A549 (cell line): Measurements from ENCODE around the gene CD68. TPM values are rescaled to one million over a fixed set of nuclear protein-coding genes. Genes with fewer than 3 reads are reported as not detected.

Experiments
- ATAC-seq, 2 experiments: fragments of 200-7000 bp in 1 of 2; fragments of >200 bp in 1 of 2; cut with Nextera tagmentation in 1 of 2; cut with Tn5 transposase in 1 of 2; 3 replicates each; pipeline versions ENCODE4 v1.8.0 to v1.9.1; 2018 to 2020; ENCODE audit warnings: mild to moderate bottlenecking in 1 of 2, moderate library complexity in 1 of 2
- CTCF ChIA-PET: fragments of 300-600 bp; sonication (Branson Sonifier 250); formaldehyde crosslinking; extraction: SDS; loops from one replicate; lab custom pipeline; 2021; ENCODE audit warnings: antibody characterized with exemption, inconsistent platforms; lab: Yijun Ruan, JAX
- POLR2A ChIA-PET: fragments of 350-600 bp; formaldehyde crosslinking; extraction: SDS; loops from one replicate; lab custom pipeline; 2021; ENCODE audit warnings: antibody characterized with exemption, inconsistent platforms; lab: Yijun Ruan, JAX
- DNase-seq, 2 experiments: peaks; one replicate each; pipeline versions ENCODE4 v3.0.0 to v3.0.0-alpha.2; 2011 to 2016; ENCODE audit warnings: low read depth in 1 of 2, low spot score in 1 of 2
- FAIRE-seq: peaks from 2 replicates; lab custom pipeline; 2011; peaks lifted over from hg19 to GRCh38; lab: Jason Lieb, UNC
- H3K27ac ChIP-seq, 2 experiments: fragments of >200 bp; sonication (Bioruptor Twin); formaldehyde crosslinking; 3 replicates each; pipeline ENCODE4 v1.5.1; 2016 to 2017
- H3K4me1 ChIP-seq: fragments of >200 bp; sonication (Bioruptor Twin); formaldehyde crosslinking; 3 replicates; pipeline ENCODE4 v1.6.1; 2016
- H3K4me2 ChIP-seq: fragments of >200 bp; sonication (Bioruptor Twin); formaldehyde crosslinking; 3 replicates; pipeline ENCODE4 v1.6.1; 2016
- H3K4me3 ChIP-seq: fragments of >200 bp; sonication (Bioruptor Twin); formaldehyde crosslinking; 3 replicates; pipeline ENCODE4 v1.5.1; 2016
- H3K9me3 ChIP-seq: fragments of >200 bp; sonication (Bioruptor Twin); formaldehyde crosslinking; 3 replicates; pipeline ENCODE4 v1.6.1; 2016
- ESRRA ChIP-seq: fragments of 150-350 bp; IDR thresholded peaks from 2 replicates; pipeline ENCODE4 v1.6.1; 2014; ENCODE audit warnings: mild to moderate bottlenecking, low read length, borderline replicate concordance
- FOSB ChIP-seq: fragments of 250-450 bp; sonication (Bioruptor Pico); IDR thresholded peaks from 2 replicates; pipeline ENCODE4 v1.5.0; 2020; ENCODE audit warnings: mild to moderate bottlenecking, moderate library complexity
- FOSL2 ChIP-seq, 2 experiments: fragments of 450-650 bp in 1 of 2; fragments of >200 bp in 1 of 2; sonication (Bioruptor Twin) in 1 of 2; formaldehyde crosslinking; IDR thresholded peaks; 2 replicates each; pipeline versions ENCODE4 v1.5.0 to v1.6.1; 2016 to 2020; ENCODE audit warnings: mild to moderate bottlenecking in 1 of 2, moderate library complexity in 1 of 2
- HDAC2 ChIP-seq: fragments of 200-600 bp; sonication (generic); IDR thresholded peaks from 2 replicates; pipeline ENCODE4 v1.6.1; 2016
- HOXB13 ChIP-seq: fragments of 250-450 bp; sonication (Bioruptor Pico); IDR thresholded peaks from 2 replicates; pipeline ENCODE4 v1.5.0; 2020; ENCODE audit warnings: low read depth, mild to moderate bottlenecking, moderate library complexity
- KDM1A ChIP-seq: fragments of 200-600 bp; sonication (generic); IDR thresholded peaks from 2 replicates; pipeline ENCODE4 v1.6.1; 2016; ENCODE audit warnings: low read depth, mild to moderate bottlenecking
- KDM5A ChIP-seq: fragments of 200-600 bp; sonication (generic); IDR thresholded peaks from 2 replicates; pipeline ENCODE4 v1.6.1; 2016; ENCODE audit warnings: antibody characterized with exemption, mild to moderate bottlenecking
- NR3C1 ChIP-seq: fragments of >200 bp; sonication (Bioruptor Twin); formaldehyde crosslinking; IDR thresholded peaks from 3 replicates; pipeline ENCODE4 v1.6.1; 2017
- PHF8 ChIP-seq: fragments of 200-600 bp; sonication (generic); IDR thresholded peaks from 2 replicates; pipeline ENCODE4 v1.6.1; 2016; ENCODE audit warnings: low read depth, mild to moderate bottlenecking, antibody characterized with exemption, moderate library complexity, borderline replicate concordance
- POLR2AphosphoS2 ChIP-seq: conservative IDR thresholded peaks from 2 replicates; pipeline ENCODE4 v1.6.1; 2012; ENCODE audit warnings: low read length, improper control_type of control experiment, inconsistent platforms
- RAD21 ChIP-seq, 2 experiments: fragments of >200 bp in 1 of 2; sonication (Bioruptor Twin) in 1 of 2; formaldehyde crosslinking in 1 of 2; IDR thresholded peaks in 1 of 2; conservative IDR thresholded peaks in 1 of 2; 2 replicates in 1 of 2; 3 replicates in 1 of 2; pipeline ENCODE4 v1.6.1; 2012 to 2018; ENCODE audit warnings: inconsistent platforms in 1 of 2
- RARB ChIP-seq: fragments of 250-450 bp; sonication (Bioruptor Pico); IDR thresholded peaks from 2 replicates; pipeline ENCODE4 v1.8.0; 2021; ENCODE audit warnings: mild to moderate bottlenecking, moderate library complexity
- RNF2 ChIP-seq: fragments of 200-600 bp; sonication (generic); IDR thresholded peaks from 2 replicates; pipeline ENCODE4 v1.6.1; 2016; ENCODE audit warnings: low read depth, mild to moderate bottlenecking, antibody characterized with exemption, moderate library complexity, borderline replicate concordance
- TFCP2L1 ChIP-seq: fragments of 250-450 bp; sonication (Bioruptor Pico); IDR thresholded peaks from 2 replicates; pipeline ENCODE4 v1.5.0; 2021; ENCODE audit warnings: mild to moderate bottlenecking
- ZC3H11A ChIP-seq: fragments of 450-650 bp; IDR thresholded peaks from 2 replicates; pipeline ENCODE4 v1.6.1; 2014; ENCODE audit warnings: antibody characterized with exemption, mild to moderate bottlenecking
- WGBS: methylation state at CpG from one replicate; pipeline ENCODE4 v1.1.6; 2017; ENCODE audit errors: missing lambda C conversion rate; 5-methylcytosine and 5-hydroxymethylcytosine counted together
- polyA plus RNA-seq, 4 experiments: library from polyadenylated mRNA; depleted of rRNA in 3 of 4; stranded (reverse); fragments of >200 nt; fragmentation: RNase III in 1 of 4; extraction: RNeasy Plus Mini Kit Qiagen cat#74134 plus additional on column Dnase treatment in 1 of 4; gene quantifications; 2 replicates in 3 of 4; 3 replicates in 1 of 4; pipeline ENCODE4 v1.2.3, GENCODE V29; 2011 to 2017
- TF ChIP-seq, protein P1 (sequence below): fragments of >200 bp; sonication (Bioruptor Twin); formaldehyde crosslinking; IDR thresholded peaks from 3 replicates; pipeline ENCODE4 v1.6.1; 2016
- TF ChIP-seq, protein P2 (sequence below): fragments of >200 bp; sonication (Bioruptor Twin); formaldehyde crosslinking; IDR thresholded peaks from 3 replicates; pipeline ENCODE4 v1.5.1; 2016
- TF ChIP-seq, protein P3 (sequence below): fragments of 450-650 bp; IDR thresholded peaks from 2 replicates; pipeline ENCODE4 v1.6.1; 2014; ENCODE audit warnings: antibody characterized with exemption

Gene CD68
- polyA plus RNA-seq, 2 of the 4 experiments (the other 2 are of a cell fraction) = 9.8 to 17.7 TPM

DNA sequence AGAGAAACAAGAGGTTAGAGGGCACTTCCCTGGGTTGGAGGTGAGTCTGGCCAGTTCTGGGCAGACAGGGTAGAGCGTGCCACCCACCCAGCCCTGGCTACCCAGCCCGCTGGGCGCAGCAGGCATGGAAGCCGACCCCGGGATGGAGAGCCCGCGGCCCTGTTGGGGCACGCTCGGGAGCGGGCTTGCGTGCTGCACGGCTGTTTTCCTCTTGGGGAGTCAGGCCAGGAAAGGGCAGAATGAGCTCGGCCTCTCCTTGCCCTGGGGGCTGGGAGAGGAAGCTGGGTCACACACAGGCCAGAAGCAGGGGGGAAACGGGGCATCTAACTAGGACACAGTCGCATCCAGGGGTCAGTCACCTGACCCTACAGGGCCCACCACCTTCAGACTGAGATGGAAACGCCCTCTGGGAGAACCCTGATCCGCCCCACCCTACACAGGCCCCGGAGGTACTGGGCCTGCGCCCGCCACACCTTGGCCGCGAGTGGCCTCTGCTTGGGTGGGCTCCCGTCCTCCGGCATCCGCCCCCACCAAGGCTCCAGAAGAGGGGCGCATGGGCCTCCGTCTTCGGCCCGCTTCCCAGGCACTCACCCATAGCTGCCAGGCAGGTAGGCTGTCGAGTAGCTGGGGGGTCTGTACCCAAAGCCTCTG, 9.2 kb downstream of the CD68 start:
- no peak for ATAC-seq
- WGBS = 91% methylated on average over 30 of the region's 30 CpGs

GRCh38 chr17:7589204-7589868, 9.9 kb downstream of the CD68 start:
- H3K4me2 ChIP-seq = no peak overlapping the region; the same call in 2 of the 3 replicates
- peaks cover 36% of the 10 kb centered on the region for H3K4me1 ChIP-seq
- POLR2A ChIA-PET = interaction anchor here (0.8 to 3.0 kb wide), 4 partner anchors 10 to 98 kb away, joined by 3 to 16 read pairs (median 10); partner anchors contain the start of genes CD68, SAT2 and TP53
- TF ChIP-seq FOSB (CRISPR knock-in tag) = no peak
- TF ChIP-seq KDM1A = no peak
- TF ChIP-seq TFCP2L1 (CRISPR knock-in tag) = no peak
- TF ChIP-seq POLR2AphosphoS2 = no peak
- TF ChIP-seq RAD21 (conservative IDR thresholded peaks at IDR 0.05 in 1 of 2, IDR thresholded peaks at IDR 0.05 in 1 of 2) = peak; percentile 44 to 45; a peak in 3 of 5 replicates
- TF ChIP-seq, protein P1, sequence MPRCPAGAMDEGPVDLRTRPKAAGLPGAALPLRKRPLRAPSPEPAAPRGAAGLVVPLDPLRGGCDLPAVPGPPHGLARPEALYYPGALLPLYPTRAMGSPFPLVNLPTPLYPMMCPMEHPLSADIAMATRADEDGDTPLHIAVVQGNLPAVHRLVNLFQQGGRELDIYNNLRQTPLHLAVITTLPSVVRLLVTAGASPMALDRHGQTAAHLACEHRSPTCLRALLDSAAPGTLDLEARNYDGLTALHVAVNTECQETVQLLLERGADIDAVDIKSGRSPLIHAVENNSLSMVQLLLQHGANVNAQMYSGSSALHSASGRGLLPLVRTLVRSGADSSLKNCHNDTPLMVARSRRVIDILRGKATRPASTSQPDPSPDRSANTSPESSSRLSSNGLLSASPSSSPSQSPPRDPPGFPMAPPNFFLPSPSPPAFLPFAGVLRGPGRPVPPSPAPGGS = 0 out of 3 replicates have a peak, but pooled peaks have one; percentile 8
- TF ChIP-seq PHF8 = no peak
- TF ChIP-seq, protein P2, sequence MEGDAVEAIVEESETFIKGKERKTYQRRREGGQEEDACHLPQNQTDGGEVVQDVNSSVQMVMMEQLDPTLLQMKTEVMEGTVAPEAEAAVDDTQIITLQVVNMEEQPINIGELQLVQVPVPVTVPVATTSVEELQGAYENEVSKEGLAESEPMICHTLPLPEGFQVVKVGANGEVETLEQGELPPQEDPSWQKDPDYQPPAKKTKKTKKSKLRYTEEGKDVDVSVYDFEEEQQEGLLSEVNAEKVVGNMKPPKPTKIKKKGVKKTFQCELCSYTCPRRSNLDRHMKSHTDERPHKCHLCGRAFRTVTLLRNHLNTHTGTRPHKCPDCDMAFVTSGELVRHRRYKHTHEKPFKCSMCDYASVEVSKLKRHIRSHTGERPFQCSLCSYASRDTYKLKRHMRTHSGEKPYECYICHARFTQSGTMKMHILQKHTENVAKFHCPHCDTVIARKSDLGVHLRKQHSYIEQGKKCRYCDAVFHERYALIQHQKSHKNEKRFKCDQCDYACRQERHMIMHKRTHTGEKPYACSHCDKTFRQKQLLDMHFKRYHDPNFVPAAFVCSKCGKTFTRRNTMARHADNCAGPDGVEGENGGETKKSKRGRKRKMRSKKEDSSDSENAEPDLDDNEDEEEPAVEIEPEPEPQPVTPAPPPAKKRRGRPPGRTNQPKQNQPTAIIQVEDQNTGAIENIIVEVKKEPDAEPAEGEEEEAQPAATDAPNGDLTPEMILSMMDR = peak; percentile 46
- TF ChIP-seq, all 56 proteins: peak for 3
- FAIRE-seq (no peak), DNase-seq (peak in 1 of 2 experiments; percentile 72), ATAC-seq (peak; percentile 22 to 65; a peak in 3 of 6 replicates)
- CTCF ChIA-PET = interaction anchor here (0.6 to 12.1 kb wide), 27 partner anchors 11 to 535 kb away, joined by 3 to 184 read pairs (median 5); partner anchors contain the start of genes ATP1B2, CD68, DNAH2 and FXR2
- no peaks in the 10 kb centered on the region for H3K9me3 ChIP-seq
- WGBS = 81% methylated on average over 51 of the region's 56 CpGs
- peak overlapping the region in 1 of 2 experiments; percentile 78; a peak in 2 of 6 replicates for H3K27ac ChIP-seq
- no peak overlapping the region for H3K4me3 ChIP-seq

More for the DNA sequence above, 9.2 kb downstream of the CD68 start:
- no peak overlapping the region for H3K4me2 ChIP-seq
- no peak overlapping the region for H3K4me3 ChIP-seq
- TF ChIP-seq RARB = no peak
- TF ChIP-seq, protein P2 = no peak
- TF ChIP-seq ZC3H11A = no peak
- TF ChIP-seq ESRRA = no peak
- no peak for TF ChIP-seq RNF2
- TF ChIP-seq RAD21 (conservative IDR thresholded peaks at IDR 0.05 in 1 of 2, IDR thresholded peaks at IDR 0.05 in 1 of 2) = no peak
- no peak for TF ChIP-seq NR3C1
- no peak for TF ChIP-seq FOSL2 (IDR thresholded peaks at IDR 0.05)
- no peak for TF ChIP-seq FOSL2 (CRISPR knock-in tag; IDR thresholded peaks at IDR 0.05)
- TF ChIP-seq HOXB13 (CRISPR knock-in tag) = no peak
- no peak for TF ChIP-seq HDAC2
- TF ChIP-seq, protein P3, sequence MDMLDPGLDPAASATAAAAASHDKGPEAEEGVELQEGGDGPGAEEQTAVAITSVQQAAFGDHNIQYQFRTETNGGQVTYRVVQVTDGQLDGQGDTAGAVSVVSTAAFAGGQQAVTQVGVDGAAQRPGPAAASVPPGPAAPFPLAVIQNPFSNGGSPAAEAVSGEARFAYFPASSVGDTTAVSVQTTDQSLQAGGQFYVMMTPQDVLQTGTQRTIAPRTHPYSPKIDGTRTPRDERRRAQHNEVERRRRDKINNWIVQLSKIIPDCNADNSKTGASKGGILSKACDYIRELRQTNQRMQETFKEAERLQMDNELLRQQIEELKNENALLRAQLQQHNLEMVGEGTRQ = no peak
- TF ChIP-seq KDM5A = no peak
- peaks cover 36% of the 10 kb centered on the region for H3K4me1 ChIP-seq
- ChIA-PET POLR2A (interaction anchor here (2.2 to 3.0 kb wide), 3 partner anchors 9 to 98 kb away, joined by 7 to 16 read pairs (median 12); partner anchors contain the start of genes CD68 and TP53), CTCF (interaction anchor here (0.8 to 12.1 kb wide), 25 partner anchors 7 to 535 kb away, joined by 3 to 184 read pairs (median 5); partner anchors contain the start of genes ATP1B2, CD68, DNAH2 and FXR2)
- no peaks in the 10 kb centered on the region for H3K9me3 ChIP-seq
- FAIRE-seq (no peak), DNase-seq (no peak)
- 0 out of 6 replicates have a peak overlapping the region, but pooled peaks of 1 of the 2 experiments have one; percentile 7 for H3K27ac ChIP-seq
